Fibroblast of villous mesenchyme (primary cell): Measurements from ENCODE around the gene PHLPP2. TPM values are rescaled to one million over a fixed set of nuclear protein-coding genes. Genes with fewer than 3 reads are reported as not detected.
"Not testable (repeated sequence)": the region's sequence is repeated elsewhere in the genome, so short reads cannot be mapped to it uniquely, and the experiment has no call there.

Source experiments
- DNase-seq: peaks from one replicate; pipeline ENCODE4 v3.0.0-alpha.2; 2010; ENCODE audit warnings: low read depth
- H3K4me3 ChIP-seq: 2 replicates; pipeline ENCODE4 v1.5.1; 2011; ENCODE audit warnings: low read depth, mild to moderate bottlenecking, low read length
- total RNA-seq: library from RNA; depleted of rRNA; stranded (reverse); fragments of >200 nt; gene quantifications from 2 replicates; pipeline ENCODE4 v1.2.3, GENCODE V29; 2012
- TF ChIP-seq, protein P1 (sequence below): IDR thresholded peaks from 2 replicates; pipeline ENCODE4 v1.5.1; 2012; ENCODE audit warnings: low read depth, mild to moderate bottlenecking, low read length; ENCODE audit not compliant: insufficient read depth

The PHLPP2 gene
- total RNA-seq, 1 donor: 17.3 TPM

DNA sequence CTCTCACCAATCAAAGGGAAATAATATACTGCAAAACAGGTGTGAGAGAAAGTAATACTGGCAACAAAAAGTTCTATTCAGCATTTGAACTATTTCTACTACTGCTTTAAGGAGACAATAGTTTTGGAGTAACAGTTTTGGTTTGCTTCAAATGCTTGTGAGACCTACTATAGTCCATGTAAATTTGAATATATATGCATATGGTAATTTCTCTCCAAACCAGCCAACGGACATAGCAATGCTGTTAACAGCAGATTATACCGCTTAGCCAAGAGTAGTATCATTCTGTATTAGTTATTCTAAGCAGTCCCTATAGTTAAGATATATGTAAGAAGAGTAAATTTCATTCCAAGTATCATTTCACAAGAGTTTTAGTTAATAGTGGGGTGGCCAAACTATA lies 18.5 kb downstream of the PHLPP2 start:
- no peak for DNase-seq

DNA sequence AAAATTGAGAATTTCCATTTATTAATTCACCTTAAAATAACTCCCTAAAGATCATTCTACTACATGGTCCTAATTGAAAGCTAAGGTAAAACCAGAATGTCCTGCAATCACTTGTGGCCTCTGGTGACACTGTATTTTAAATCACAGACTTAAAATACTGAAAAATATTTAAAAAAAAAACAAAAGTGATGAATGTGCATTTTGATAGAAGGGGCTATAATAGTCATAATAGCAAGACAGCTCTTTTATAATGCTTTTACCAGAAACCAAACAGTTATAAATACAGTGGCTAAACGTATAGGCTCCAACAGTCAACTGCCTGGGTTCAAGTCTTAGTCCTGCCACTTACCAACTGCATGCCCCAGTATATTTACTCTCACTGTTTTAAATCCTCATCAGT lies 21.2 kb downstream of the PHLPP2 start:
- no peak for DNase-seq
- TF ChIP-seq, protein P1, sequence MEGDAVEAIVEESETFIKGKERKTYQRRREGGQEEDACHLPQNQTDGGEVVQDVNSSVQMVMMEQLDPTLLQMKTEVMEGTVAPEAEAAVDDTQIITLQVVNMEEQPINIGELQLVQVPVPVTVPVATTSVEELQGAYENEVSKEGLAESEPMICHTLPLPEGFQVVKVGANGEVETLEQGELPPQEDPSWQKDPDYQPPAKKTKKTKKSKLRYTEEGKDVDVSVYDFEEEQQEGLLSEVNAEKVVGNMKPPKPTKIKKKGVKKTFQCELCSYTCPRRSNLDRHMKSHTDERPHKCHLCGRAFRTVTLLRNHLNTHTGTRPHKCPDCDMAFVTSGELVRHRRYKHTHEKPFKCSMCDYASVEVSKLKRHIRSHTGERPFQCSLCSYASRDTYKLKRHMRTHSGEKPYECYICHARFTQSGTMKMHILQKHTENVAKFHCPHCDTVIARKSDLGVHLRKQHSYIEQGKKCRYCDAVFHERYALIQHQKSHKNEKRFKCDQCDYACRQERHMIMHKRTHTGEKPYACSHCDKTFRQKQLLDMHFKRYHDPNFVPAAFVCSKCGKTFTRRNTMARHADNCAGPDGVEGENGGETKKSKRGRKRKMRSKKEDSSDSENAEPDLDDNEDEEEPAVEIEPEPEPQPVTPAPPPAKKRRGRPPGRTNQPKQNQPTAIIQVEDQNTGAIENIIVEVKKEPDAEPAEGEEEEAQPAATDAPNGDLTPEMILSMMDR: no peak
- no peak overlapping the region for H3K4me3 ChIP-seq

More for the DNA sequence above, 18.5 kb downstream of the PHLPP2 start:
- TF ChIP-seq, protein P1: no peak
- H3K4me3 ChIP-seq: no peak overlapping the region

DNA sequence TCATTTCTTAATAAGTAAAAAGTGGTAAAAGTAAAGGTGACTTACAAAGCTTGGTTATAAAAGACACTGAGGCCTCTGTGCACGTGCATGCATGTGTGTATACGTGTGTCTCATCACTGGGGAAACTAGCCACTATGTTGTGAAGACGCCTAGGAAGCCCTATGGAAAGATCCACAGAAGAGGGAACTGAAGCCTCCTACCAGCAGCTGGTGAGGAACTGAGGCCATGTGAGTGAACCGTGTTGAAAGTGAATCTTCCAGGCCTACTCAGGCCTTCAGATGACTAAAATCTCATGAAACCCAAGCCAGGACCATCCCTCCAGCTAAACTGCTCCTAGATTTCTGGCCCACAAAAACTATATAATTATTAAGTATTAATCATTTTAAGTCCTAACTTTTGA lies 23.7 kb downstream of the PHLPP2 start:
- H3K4me3 ChIP-seq: no peak overlapping the region
- TF ChIP-seq, protein P1: no peak
- no peak for DNase-seq

DNA sequence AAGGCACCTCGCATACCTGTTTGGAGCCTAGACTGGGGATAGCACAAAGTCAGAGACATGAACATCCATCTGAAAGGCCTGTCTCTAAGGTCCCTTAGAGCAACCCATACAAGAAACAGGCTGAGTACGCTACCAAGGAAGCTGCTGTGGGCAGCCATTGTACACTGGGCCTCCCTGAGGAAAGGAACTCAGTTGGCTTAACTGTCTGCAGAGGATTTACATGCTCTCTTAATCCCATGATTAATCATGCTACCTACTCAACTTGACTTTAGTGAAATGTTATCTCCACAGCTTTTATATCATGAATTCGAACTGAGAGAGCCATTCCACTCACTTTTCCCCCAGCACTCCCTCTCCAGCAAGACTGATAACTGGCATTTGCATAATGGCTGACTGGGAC lies 26.0 kb downstream of the PHLPP2 start:
- TF ChIP-seq, protein P1: no peak
- no peak for DNase-seq
- no peak overlapping the region for H3K4me3 ChIP-seq

DNA sequence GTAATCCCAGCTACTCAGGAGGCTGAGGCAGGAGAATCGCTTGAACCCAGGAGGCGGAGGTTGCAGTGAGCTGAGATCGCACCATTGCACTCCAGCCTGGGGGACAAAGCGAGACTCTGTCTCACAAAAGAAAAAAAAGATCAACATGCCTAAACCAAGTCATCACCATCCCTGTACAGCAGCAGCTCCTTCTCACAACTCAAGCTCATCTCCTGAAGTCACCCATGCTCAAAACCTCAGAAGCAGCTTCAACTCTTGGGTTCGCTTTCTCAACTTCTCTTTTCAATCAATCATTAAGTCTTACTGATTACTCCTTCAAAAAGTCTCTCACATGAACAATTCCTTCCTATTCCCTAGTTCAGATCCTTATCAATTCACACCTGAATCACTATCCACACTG lies 31.3 kb downstream of the PHLPP2 start:
- DNase-seq: no peak
- H3K4me3 ChIP-seq: no peak overlapping the region
- TF ChIP-seq, protein P1: no peak

DNA sequence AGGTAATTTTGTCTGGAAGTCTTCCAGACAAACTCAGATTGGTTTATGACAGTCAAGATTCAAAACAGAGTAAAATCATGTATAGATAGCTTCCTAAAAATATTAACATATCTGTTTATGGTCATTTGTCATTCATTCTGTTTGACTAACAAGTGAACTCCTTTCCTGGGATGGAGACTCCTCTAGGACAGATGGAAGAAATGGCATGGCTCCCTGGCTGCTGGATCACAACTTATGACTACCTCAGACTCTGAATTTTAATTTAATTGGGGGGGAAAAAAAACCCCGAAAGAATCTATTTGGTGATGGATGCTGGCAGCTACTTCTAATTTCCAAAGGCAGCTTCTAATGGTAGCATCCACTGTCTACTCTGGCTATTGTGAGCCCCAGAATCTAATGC lies 34.6 kb downstream of the PHLPP2 start:
- DNase-seq: no peak

DNA sequence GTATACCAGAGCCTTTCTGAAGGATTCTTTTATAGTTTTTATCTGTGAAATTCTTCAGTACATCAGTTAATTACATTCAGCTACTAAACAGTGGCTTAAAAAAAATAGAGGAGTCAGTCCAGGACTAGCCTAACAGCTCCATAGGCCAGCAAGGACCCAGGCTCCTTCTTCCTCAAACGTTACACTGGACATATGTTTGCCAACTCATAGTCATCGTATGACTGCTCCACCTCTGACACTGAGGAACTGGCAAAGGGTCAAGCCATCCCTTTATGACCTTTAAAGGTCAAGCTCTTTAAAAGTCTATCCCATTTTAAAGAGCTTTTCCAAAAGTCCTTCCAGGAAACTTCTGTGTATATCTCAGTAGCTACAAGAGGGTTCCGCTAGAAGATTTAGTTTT lies 36.6 kb downstream of the PHLPP2 start:
- no peak for DNase-seq
- no peak overlapping the region for H3K4me3 ChIP-seq
- TF ChIP-seq, protein P1: no peak

More for the DNA sequence above, 34.6 kb downstream of the PHLPP2 start:
- no peak overlapping the region for H3K4me3 ChIP-seq
- TF ChIP-seq, protein P1: no peak

DNA sequence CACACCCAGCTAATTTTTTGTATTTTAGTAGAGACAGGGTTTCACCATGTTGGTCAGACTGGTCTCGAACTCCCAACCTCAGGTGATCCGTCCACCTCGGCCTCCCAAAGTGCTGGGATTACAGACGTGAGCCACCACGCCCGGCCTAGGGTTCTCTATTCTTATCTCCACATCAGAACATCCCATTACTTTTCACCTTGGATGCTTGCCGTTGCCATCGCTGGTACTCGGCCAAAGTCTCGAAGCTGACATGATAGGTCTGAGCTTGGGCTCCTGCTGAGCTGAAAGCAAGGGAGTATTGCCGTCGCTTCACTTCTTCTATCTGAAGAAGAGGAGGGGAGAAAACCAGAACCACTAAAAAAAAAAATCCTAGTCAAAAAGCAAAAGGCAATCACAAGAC lies 40.2 kb downstream of the PHLPP2 start:
- not testable (repeated sequence) for DNase-seq, H3K4me3 ChIP-seq
